ENCODE measurements around the gene FARP1.

FARP1 gene

DNA sequence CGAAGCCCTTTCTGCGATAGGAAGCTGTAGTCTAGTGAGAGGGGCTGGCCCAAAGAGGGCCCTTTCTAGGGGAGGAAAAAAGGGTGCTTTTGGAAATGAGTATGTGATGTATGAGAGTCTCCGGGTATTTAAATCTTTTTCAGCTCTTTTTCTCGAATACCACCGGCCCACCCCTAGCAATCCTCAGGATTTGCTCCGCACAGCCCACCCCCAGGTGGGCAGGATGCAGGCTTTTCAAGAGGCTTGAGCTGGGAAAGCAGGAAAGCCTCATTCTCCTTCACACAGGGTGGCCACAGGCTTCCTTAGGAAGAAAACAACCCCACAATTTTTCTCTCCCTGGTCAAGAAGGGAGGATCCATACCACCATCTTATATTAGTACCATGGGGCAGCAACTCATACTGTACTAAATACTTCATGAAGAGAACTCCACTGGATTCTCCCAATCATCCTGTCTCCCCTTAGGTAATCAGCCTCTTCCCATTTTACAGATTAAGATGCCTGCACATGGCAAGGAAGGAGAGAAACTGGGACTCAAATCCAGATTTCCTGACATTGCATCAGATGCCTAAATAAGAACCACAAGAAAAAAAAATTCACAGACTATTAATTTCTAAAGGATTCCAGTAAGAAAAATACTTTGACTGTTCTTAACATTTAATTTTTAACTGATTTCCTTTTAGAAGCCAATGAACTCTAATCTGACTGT lies 349.6 kb downstream of the FARP1 start:
- DNase-seq = no peak

DNA sequence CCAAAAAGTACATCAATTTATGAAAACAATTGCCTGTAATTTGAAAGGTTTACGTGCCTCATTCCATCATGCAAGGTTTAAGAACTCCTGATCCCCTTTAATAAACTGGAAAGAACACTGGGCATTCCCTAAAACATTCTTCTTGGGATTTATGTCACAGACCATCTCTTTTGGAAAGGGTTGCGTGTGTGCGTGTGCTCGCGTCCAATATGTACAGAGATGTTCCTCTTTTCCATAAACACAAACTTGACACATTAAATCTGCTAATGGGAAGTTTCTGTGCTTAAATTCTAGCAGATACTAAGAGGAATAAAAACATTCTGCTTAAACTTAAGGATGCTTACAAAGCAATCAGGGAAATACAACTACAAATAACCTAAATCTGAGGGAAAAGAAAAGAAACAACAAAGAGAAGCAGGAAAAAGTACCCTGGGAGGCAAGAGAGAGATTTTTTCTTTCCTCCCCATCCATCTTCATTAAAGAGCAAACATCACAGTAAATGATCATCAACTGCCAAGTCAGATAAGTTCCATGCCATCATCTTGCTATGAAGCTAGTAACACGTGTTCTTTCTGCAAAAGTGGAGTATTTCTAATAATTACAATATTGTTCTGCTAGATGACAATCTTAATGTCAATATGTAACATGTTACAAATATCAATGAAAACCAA lies 350.3 kb downstream of the FARP1 start:
- no peak for DNase-seq

DNA sequence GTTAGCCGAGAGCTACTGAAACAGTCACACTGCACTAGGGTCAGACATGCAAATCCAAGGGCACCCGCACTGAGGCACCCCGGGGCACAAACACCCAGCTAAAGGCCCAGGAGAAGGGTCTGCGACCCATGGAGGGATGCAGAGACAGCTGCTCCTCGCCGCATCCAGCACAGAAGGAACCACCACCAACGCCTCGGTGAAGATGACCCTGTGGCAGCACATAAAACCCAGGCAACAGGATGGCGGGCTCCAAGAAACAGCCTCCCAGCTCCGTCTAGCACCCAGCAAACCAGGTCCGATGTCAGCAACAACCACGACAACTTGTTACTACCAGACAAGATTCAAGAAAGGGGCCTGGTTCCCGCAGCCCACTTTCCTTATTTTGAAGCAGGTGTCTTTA lies 351.9 kb downstream of the FARP1 start:
- DNase-seq = no peak

DNA sequence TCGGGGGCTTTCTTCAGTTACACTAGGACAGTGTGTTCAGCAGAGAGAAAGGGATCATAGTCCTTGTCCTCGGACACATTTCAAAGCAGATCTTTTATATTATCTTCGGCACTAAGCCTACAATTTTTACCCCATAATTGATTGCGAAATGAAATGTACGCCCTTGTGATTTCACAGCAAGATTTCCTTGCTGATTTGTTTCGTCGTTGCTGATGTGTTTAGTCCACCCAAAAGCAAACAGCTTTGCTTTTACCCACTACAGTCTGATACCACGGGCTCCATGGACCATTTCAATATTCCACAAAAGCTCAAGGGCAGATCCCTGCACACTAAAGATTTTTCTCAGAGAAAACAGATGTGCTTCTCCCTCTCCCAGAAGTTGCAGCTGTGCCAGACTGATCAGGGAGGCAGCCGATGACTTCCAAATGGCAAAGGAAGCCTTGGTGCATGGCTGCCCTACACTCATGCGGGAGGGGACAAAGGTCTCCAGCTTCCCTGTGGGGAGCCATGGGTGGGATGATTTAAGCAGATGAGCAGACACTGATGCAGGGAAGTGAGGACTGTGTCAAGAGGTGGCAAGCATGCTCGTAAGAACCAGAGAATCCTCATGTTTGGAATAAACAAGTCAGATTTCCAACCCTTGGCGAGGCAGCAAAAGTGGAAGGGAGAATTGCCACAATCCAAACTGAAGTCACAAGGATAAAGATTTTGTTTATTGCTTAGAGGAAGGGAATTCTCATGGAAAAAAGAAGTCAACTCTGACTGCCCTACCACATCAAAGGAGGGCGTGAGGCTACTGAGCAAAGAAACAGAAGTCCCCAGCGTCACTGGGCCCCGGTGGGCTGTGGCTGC lies 353.0 kb downstream of the FARP1 start:
- no peak for DNase-seq

DNA sequence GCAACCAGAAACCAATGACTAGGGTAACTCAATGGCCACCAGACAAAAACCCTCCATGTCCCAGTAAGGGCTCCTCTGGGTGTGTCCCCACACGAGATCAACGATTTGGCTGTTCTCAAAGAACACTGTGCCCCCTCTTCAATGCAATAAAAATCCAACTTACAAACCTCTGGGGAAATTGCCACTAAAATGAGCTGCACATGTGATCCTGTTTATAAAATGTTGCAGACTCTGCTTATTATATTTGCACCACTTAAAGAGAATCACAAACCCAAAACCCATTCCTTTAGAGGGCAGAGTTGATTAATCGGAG lies 353.5 kb downstream of the FARP1 start:
- DNase-seq = no peak

DNA sequence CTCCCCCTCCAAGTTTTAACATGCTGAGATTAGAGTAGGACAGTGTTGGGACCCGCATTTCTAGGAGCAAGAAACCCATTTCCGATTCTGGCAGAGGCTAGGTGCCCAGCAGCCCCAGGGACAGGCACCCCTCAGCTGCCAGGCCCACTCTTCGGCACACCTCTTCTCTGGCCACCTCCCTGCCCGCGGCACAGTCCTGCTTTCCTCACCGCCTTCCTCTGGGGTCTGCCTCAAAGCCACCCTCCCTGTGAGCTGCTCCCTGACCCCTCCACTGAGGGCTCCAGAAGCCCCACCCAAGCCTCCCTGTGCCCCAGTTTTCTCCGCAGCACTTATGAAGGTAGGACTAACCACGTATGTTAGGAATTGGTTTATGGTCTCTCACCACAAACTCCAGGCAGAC lies 354.1 kb downstream of the FARP1 start:
- DNase-seq = no peak

DNA sequence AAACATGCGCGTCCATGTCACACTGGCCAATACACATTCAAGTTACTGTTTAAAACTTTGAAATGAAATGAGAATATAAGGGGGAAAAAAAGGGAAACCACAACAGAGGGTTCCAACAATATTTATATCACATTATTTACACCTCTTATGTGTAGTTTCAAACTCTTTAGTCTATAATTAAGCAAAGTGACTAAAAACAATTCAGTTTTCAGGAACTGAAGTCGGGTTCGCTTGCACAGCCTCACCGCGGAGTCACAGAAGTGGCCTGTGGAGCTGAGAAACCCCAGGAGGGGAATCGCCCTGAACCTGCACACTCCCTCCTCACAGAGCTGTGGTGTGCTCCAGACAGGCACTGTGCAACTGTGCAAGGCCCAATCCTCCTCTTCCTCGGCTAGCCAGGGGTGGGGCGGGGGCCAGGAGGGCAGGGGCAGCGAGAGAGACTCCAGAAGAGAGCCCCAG lies 358.1 kb downstream of the FARP1 start:
- DNase-seq = no peak

DNA sequence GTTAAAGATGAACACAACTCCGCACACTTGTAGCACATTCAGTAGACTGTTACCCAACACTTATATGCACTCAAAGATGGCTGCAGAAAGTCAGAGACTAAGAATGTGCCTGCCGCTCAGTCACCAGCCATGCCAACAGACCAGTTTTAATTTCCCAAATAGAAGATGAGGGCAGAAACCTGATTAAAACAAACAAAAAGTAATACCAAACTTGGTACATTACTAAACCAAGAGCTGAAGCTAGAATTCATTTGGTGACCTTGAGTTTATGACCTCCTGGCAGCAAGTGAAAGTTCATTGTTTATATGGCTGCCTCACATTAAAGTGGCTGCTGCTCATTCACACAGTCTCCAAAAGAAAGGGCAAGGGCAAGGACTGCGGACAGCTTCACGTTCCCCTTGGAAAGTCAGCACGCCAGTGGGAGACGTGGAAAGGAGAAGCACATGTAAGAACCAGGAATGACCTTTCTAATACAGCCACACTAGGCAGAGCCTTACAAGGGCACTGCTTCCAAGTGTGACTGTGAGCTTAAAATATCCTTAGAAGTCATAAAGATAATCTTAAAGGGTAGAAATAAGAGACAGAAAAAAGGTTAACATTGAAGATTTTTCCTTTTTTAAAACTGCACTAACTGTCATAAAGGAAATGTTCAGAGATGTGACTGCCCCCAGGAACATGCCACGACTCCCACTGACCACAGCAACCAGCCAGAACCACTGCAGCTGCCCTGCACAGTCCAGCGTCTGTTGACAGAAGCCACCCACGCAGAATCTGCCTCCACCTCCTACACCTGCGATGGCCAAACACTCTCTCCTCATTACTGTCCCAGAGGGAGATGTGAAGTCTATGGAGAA lies 360.5 kb downstream of the FARP1 start:
- no peak for DNase-seq

DNA sequence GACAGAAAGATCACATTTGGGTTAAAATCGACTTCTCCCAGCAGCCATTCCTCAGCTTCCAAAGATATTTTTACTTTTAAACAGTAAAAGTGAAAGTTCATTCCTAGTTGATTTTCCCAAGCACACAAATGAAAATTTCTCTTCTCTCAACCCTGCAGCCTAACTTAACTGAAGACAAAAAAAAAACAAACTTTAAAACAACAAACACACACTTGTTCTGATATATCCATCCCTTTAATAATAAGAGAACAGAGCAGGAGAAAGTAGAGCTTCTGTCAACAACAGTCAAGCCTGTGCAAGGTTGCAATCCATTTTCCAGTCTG lies 361.1 kb downstream of the FARP1 start:
- DNase-seq = no peak

DNA sequence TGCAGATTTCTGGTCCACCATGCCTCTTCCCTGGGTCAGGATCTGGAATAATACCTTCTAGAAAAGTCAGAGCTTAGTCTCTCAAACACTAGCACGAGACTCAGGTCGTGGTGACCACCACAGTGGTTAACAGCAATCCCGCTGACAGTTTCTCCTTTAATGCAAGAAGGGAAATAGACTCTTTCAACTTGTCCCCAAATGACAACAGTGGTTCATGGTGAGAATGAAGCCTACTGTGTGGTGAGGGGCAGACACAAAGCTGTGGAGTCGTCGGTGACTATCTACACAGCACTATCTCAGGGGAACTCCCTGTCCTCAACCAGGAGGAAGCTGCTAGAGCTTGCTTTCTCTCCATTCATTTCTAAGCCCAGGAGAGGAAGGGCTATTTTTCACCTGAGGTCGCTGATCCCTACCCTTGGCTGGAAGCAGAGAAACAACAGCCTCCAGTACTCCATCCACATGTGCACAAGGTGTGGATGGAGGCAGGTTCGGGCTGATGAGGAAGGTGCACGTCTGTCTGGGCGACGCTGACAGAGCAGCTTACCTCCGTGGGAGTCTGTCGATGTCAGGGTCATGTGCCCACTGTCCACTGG lies 361.6 kb downstream of the FARP1 start:
- no peak for DNase-seq

Measured in effector CD4-positive, alpha-beta T cell (primary cell).